Loucy (cell line): Measurements from ENCODE around the gene RUVBL2.

Experiments
- CTCF ChIP-seq: fragments of 200-600 bp; sonication (generic); conservative IDR thresholded peaks from 2 replicates; pipeline ENCODE4 v1.5.1; 2014; ENCODE audit warnings: mild to moderate bottlenecking, antibody characterized with exemption, low read length
- EZH2phosphoT487 ChIP-seq: fragments of 200-600 bp; IDR thresholded peaks from 2 replicates; pipeline ENCODE4 v1.6.1; 2018; ENCODE audit warnings: antibody characterized with exemption, mild to moderate bottlenecking, moderate library complexity, borderline replicate concordance

- TF ChIP-seq CTCF (no peak), EZH2phosphoT487 (no peak)
These were observed 1.7 kb upstream of the RUVBL2 start for GRCh38 chr19:48991873-48992580.
